Dendritic cell treated with granulocyte-macrophage colony-stimulating factor and Interleukin-4, amounts not matched to agents 40 ng/mL and 50 ng/mL, for 4 days (primary cell): ENCODE measurements around the gene JTB.
"Not testable (repeated sequence)": the region's sequence is repeated elsewhere in the genome, so short reads cannot be mapped to it uniquely, and the experiment has no call there.

ENCODE experiments used
- H3K27ac Mint-ChIP-seq: one replicate; pipeline ENCODE4 v1.8.0; 2022; ENCODE audit warnings: mild to moderate bottlenecking, mixed read lengths
- H3K27me3 Mint-ChIP-seq: one replicate; pipeline ENCODE4 v1.8.0; 2022; ENCODE audit warnings: mild to moderate bottlenecking, mixed read lengths
- H3K36me3 Mint-ChIP-seq: one replicate; pipeline ENCODE4 v1.8.0; 2022; ENCODE audit warnings: low read depth, mixed read lengths
- H3K4me1 Mint-ChIP-seq: one replicate; pipeline ENCODE4 v1.8.0; 2022; ENCODE audit warnings: low read depth, mixed read lengths
- H3K4me3 Mint-ChIP-seq: one replicate; pipeline ENCODE4 v1.8.0; 2022; ENCODE audit warnings: mild to moderate bottlenecking, moderate library complexity, mixed read lengths
- H3K9me3 Mint-ChIP-seq: one replicate; pipeline ENCODE4 v1.8.0; 2022; ENCODE audit warnings: mixed read lengths
- intact Hi-C: fragments of 100-400 bp; cut with micrococcal nuclease; formaldehyde crosslinking; loops from one replicate; pipeline ENCODE4 v1.15.0; 2022

The JTB gene

DNA sequence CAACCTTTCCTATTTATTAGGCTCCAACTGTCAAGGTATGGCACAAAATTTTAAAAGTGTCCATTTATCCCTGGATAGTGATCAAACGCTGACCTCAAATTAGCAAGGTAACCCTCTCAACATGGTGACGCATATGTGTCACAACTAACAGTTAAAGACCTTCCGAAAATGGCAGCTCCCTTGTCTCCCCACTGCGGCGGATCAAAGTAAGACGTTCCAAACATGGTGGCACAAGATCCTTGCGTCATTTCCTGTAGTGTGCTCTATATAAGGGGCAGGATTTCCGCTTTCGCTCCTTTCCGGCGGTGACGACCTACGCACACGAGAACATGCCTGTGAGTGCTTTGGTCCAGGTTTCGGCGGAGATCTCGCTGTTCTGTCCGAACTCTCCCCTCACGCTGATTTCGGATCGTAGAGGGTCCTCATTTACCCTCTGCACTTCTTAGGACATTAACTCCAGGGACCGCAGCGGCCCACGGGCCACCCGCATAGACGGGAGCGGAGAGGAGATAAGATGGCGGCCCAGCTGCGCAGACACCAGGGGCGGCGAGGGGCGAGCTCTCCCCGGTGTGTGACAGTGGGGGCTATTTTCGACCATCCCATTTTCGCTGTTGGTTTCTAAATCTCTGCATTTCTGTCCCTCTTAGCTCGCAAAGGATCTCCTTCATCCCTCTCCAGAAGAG, 13.1 kb upstream of the JTB start, which contains the start of gene RPS27:
Gene RPS27, plus strand, starts transcription at position 295 of the 683 bp plus-strand sequence. Its CDS starts 35 bp downstream, at position 330.
- Mint-ChIP-seq H3K4me1 (peaks cover 52% of the 10 kb centered on the region), H3K27ac (peak within 1 kb of the TSS; percentile 98)

DNA sequence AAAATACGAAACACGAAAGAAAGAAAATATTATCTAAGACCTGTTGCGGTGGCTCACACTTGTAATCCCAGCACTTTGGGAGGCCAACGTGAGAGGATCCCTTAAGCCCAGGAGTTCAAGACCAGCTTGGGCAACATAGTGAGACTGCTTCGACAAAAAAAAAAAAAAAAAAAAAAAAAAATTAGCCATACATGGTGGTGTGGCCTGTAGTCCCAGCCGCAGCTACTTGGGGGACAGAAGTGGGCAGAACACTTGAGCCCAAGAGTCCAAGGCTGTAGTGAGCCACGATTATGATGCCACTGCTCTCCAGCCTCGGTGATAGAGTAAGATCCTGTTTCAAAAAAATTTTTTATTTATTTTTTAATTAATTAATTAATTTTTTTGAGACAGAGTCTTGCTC, 10.1 kb upstream of the JTB start:
- Mint-ChIP-seq H3K27me3 (no peaks in the 10 kb centered on the region), H3K36me3 (peaks cover 33% of the 10 kb centered on the region), H3K27ac (peak overlapping the region; percentile 61), H3K9me3 (no peaks in the 10 kb centered on the region), H3K4me3 (no peak overlapping the region), H3K4me1 (peaks cover 64% of the 10 kb centered on the region)
- intact Hi-C loops: loop anchor here (2.0 to 5.0 kb wide), 3 partner anchors 43 to 191 kb away; partner anchors contain the start of gene GATAD2B

More for the DNA sequence above, 13.1 kb upstream of the JTB start, which contains the start of gene RPS27:
- H3K27me3 Mint-ChIP-seq: no peaks in the 10 kb centered on the region
- H3K4me3 Mint-ChIP-seq: peak within 1 kb of the TSS; percentile 91
- intact Hi-C loops: loop anchor here (2.0 to 5.0 kb wide), 2 partner anchors 192 to 320 kb away; partner anchors contain the start of gene ILF2
- peaks cover 51% of the 10 kb centered on the region for H3K36me3 Mint-ChIP-seq
- no peaks in the 10 kb centered on the region for H3K9me3 Mint-ChIP-seq

DNA sequence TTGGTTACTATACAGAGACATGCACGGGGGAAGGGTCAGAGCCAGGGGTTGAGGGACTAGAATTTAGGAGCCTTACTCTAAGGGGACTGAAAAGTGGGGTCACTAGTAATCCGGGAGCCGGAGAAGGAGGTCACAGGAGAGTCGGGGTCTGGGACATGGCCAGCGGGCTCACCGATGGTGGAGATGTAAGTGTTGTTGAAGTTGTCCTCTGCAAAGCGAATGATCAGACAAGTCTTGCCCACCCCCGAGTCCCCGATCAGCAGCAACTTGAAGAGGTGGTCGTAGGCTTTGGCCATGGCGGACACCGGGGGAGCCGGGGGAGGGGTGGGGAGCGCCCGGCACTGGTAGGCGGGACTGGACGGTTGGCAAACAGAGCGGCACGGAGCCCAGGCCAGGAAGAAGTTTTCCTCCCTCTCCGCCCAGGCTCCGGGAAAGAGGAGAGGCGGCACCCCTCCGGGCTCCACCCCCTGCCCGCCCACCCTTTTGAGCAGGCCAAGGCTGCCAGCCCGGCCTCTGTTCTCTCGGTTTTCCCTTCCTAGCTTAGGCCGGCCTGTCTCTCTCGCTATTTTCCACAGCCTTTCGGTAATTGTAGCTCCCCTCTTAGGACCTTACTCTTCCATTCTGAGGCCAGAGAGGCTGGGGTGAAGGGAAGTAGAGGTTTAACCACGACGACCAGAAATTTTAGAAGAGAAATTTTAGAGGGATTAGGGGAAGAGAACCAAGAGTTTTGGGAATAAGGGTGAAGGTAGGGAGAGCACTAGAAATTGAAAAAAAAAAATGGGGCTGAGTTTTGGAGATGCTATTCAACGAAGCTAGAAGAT, 8.7 kb upstream of the JTB start, which contains the start of gene RAB13:
Gene RAB13, minus strand, starts transcription at position 399 of the 821 bp plus-strand sequence. Its CDS starts 103 bp downstream, at position 296.
- H3K9me3 Mint-ChIP-seq: no peaks in the 10 kb centered on the region
- H3K36me3 Mint-ChIP-seq: peaks cover 30% of the 10 kb centered on the region
- H3K4me3 Mint-ChIP-seq: peak within 1 kb of the TSS; percentile 86
- H3K27me3 Mint-ChIP-seq: no peaks in the 10 kb centered on the region
- intact Hi-C loops: loop anchor here (1.0 to 5.0 kb wide), 4 partner anchors 41 to 189 kb away; partner anchors contain the start of gene GATAD2B
- H3K4me1 Mint-ChIP-seq: peaks cover 68% of the 10 kb centered on the region
- peak within 1 kb of the TSS; percentile 61 for H3K27ac Mint-ChIP-seq

GRCh38 chr1:153985341-153985912, 8.0 kb upstream of the JTB start:
- Mint-ChIP-seq H3K27me3 (no peaks in the 10 kb centered on the region), H3K4me1 (peaks cover 65% of the 10 kb centered on the region), H3K4me3 (peak overlapping the region; percentile 86), H3K36me3 (peaks cover 27% of the 10 kb centered on the region), H3K27ac (peak overlapping the region; percentile 61), H3K9me3 (no peaks in the 10 kb centered on the region)
- intact Hi-C loops: loop anchor here (5.0 kb wide), 1 partner anchor 63 kb away; the partner anchor contains the start of gene GATAD2B

- intact Hi-C loops: no loop called here
- Mint-ChIP-seq H3K36me3 (peaks cover 34% of the 10 kb centered on the region), H3K27me3 (no peaks in the 10 kb centered on the region), H3K4me1 (peaks cover 58% of the 10 kb centered on the region), H3K27ac (peak overlapping the region; percentile 48), H3K4me3 (peak overlapping the region; percentile 41), H3K9me3 (no peaks in the 10 kb centered on the region)
Measured at GRCh38 chr1:153984123-153984894, 6.8 kb upstream of the JTB start.

GRCh38 chr1:153981735-153982134, 4.3 kb upstream of the JTB start:
- H3K9me3 Mint-ChIP-seq, H3K4me3 Mint-ChIP-seq, H3K27me3 Mint-ChIP-seq, intact Hi-C loops, H3K27ac Mint-ChIP-seq: not testable (repeated sequence)
- peaks cover 54% of the 10 kb centered on the region for H3K36me3 Mint-ChIP-seq
- peaks cover 69% of the 10 kb centered on the region for H3K4me1 Mint-ChIP-seq

- Mint-ChIP-seq H3K4me1 (peaks cover 71% of the 10 kb centered on the region), H3K36me3 (peaks cover 80% of the 10 kb centered on the region), H3K27ac (peak overlapping the region; percentile 95)
- H3K27me3 Mint-ChIP-seq, H3K4me3 Mint-ChIP-seq, H3K9me3 Mint-ChIP-seq, intact Hi-C loops: not testable (repeated sequence)
Measured at GRCh38 chr1:153979091-153979490, 1.6 kb upstream of the JTB start.

GRCh38 chr1:153978274-153978909, 918 bp upstream of the JTB start:
- peaks cover 70% of the 10 kb centered on the region for H3K4me1 Mint-ChIP-seq
- no peaks in the 10 kb centered on the region for H3K27me3 Mint-ChIP-seq
- intact Hi-C loops: no loop called here
- peak overlapping the region; percentile 95 for H3K27ac Mint-ChIP-seq
- H3K4me3 Mint-ChIP-seq: peak overlapping the region; percentile 98
- peaks cover 84% of the 10 kb centered on the region for H3K36me3 Mint-ChIP-seq
- no peaks in the 10 kb centered on the region for H3K9me3 Mint-ChIP-seq

DNA sequence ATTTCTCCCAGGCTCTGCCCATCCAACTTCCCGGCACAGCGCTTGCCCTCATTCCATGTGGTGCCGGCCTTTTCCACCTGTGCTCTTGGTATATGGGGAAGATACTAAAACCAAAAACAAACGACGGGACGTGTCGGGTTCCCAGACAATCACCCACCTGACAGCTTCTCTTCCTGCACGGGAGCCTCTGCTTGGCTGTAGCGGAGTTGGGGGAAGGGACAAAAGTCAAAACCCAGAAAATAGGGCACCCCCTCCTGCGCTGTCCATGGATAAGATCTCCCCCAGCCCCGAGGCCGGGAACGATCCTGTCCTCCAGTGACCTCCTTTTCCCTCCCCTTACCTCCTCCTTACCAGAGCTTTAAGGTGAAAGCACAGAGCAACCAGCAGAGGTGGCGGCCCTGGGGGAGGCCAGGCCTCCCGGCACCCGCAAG, 640 bp downstream of the JTB start:
- Mint-ChIP-seq H3K27me3 (no peaks in the 10 kb centered on the region), H3K4me3 (peak overlapping the region; percentile 98), H3K36me3 (peaks cover 76% of the 10 kb centered on the region), H3K9me3 (no peaks in the 10 kb centered on the region), H3K4me1 (peaks cover 71% of the 10 kb centered on the region), H3K27ac (peak overlapping the region; percentile 95)
- intact Hi-C loops: loop anchor here (1.0 kb wide), 1 partner anchor 10 kb away; the partner anchor contains the start of gene CREB3L4

DNA sequence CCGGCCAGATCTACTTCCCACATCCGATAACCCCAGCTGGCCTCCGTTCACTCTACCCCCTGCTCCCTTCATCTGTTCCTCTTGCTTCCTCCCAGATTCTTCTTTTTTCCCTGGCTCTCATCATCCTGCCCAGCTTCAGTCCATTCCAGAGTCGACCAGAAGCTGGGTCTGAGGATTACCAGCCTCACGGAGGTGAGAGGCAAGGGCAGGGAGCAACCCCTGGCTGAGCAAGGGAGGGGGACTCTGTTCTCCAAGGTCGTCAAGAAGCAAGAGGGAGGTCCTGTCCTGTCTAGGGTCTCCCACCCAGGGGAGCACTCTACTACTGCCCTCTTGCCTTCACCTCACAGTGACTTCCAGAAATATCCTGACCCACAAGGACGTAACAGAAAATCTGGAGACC, 3.9 kb downstream of the JTB start:
- H3K27ac Mint-ChIP-seq: peak overlapping the region; percentile 24
- H3K4me1 Mint-ChIP-seq: peaks cover 64% of the 10 kb centered on the region
- H3K36me3 Mint-ChIP-seq: peaks cover 54% of the 10 kb centered on the region
- H3K27me3 Mint-ChIP-seq: no peaks in the 10 kb centered on the region
- H3K4me3 Mint-ChIP-seq: no peak overlapping the region
- intact Hi-C loops: no loop called here
- no peaks in the 10 kb centered on the region for H3K9me3 Mint-ChIP-seq

DNA sequence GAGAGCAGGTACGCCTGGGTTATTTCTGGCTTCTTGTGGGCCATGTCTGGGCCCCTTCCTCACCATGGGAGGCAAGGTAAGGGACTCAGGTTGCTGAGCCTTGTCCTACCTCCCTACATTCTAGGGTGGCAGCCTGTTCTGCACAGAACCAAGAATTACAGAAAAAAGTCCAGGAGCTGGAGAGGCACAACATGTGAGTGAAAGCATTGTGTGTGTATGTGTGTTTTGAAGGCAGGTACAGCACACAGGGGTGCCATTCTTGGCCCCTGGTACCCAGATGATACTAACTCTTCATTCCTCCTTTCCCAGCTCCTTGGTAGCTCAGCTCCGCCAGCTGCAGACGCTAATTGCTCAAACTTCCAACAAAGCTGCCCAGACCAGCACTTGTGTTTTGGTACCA, 4.4 kb downstream of the JTB start:
- Mint-ChIP-seq H3K4me3 (no peak overlapping the region), H3K9me3 (no peaks in the 10 kb centered on the region), H3K27ac (peak overlapping the region; percentile 24), H3K27me3 (no peaks in the 10 kb centered on the region), H3K36me3 (peaks cover 54% of the 10 kb centered on the region), H3K4me1 (peaks cover 64% of the 10 kb centered on the region)
- intact Hi-C loops: no loop called here

GRCh38 chr1:153970346-153970745, 7.1 kb downstream of the JTB start:
- Mint-ChIP-seq H3K36me3 (peaks cover 42% of the 10 kb centered on the region), H3K27ac (no peak overlapping the region), H3K9me3 (no peaks in the 10 kb centered on the region), H3K27me3 (no peaks in the 10 kb centered on the region), H3K4me3 (no peak overlapping the region), H3K4me1 (peaks cover 55% of the 10 kb centered on the region)
- intact Hi-C loops: no loop called here

- peaks cover 51% of the 10 kb centered on the region for H3K4me1 Mint-ChIP-seq
Measured at GRCh38 chr1:153968972-153969371, 8.5 kb downstream of the JTB start.

More at GRCh38 chr1:153968972-153969371, 8.5 kb downstream of the JTB start:
- Mint-ChIP-seq H3K36me3 (peaks cover 28% of the 10 kb centered on the region), H3K9me3 (no peaks in the 10 kb centered on the region), H3K27ac (no peak overlapping the region), H3K27me3 (no peaks in the 10 kb centered on the region), H3K4me3 (no peak overlapping the region)
- intact Hi-C loops: no loop called here
